Measurements from ENCODE around the gene ANAPC2.

DNA sequence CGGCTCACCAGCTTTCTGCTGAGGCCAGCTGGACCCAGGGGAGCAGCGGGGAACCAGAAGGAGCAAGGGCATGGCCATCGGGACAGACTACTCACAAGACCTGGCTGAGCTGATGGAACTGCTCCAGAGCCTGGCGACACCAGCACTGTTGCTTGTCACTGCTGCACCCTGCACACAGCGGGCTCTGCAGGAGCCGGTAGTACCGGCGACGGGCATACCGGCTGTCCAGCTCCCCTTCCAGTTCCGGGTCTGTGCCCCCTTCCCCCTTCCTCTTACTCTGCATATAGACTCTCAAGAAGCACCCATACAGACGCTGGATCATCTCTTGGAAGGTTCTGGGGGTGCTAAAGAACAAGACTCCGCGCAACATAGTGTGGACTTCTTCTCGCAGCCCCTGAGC lies 974 bp downstream of the ANAPC2 start:
- TF ChIP-seq RFX5 (IDR thresholded peaks at IDR 0.05) (no peak), PHF8 (IDR thresholded peaks at IDR 0.05; ENCODE audit: borderline replicate concordance, low read depth) (no peak), POLR2A (IDR thresholded peaks at IDR 0.05; ENCODE audit: low read length) (no peak), JUNB (IDR thresholded peaks at IDR 0.05) (no peak), MAFK (IDR thresholded peaks at IDR 0.05; ENCODE audit: partially characterized antibody) (no peak), RNF2 (IDR thresholded peaks at IDR 0.05; ENCODE audit: borderline replicate concordance, low read depth) (no peak), GATA3 (IDR thresholded peaks at IDR 0.05; ENCODE audit: borderline replicate concordance) (no peak), CHD4 (IDR thresholded peaks at IDR 0.05; ENCODE audit: borderline replicate concordance) (no peak), NR3C1 (IDR thresholded peaks at IDR 0.05) (no peak)
- TF ChIP-seq, protein P1, sequence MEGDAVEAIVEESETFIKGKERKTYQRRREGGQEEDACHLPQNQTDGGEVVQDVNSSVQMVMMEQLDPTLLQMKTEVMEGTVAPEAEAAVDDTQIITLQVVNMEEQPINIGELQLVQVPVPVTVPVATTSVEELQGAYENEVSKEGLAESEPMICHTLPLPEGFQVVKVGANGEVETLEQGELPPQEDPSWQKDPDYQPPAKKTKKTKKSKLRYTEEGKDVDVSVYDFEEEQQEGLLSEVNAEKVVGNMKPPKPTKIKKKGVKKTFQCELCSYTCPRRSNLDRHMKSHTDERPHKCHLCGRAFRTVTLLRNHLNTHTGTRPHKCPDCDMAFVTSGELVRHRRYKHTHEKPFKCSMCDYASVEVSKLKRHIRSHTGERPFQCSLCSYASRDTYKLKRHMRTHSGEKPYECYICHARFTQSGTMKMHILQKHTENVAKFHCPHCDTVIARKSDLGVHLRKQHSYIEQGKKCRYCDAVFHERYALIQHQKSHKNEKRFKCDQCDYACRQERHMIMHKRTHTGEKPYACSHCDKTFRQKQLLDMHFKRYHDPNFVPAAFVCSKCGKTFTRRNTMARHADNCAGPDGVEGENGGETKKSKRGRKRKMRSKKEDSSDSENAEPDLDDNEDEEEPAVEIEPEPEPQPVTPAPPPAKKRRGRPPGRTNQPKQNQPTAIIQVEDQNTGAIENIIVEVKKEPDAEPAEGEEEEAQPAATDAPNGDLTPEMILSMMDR (IDR thresholded peaks at IDR 0.05) = no peak
- TF ChIP-seq, protein P2, sequence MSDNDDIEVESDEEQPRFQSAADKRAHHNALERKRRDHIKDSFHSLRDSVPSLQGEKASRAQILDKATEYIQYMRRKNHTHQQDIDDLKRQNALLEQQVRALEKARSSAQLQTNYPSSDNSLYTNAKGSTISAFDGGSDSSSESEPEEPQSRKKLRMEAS (IDR thresholded peaks at IDR 0.05) = no peak
